ENCODE data around the gene CMC1. TPM values are rescaled to one million over a fixed set of nuclear protein-coding genes. Genes with fewer than 3 reads are reported as not detected.

Gene CMC1
- total RNA-seq, 1 donor from 2014 or later = 8.9 TPM

DNA sequence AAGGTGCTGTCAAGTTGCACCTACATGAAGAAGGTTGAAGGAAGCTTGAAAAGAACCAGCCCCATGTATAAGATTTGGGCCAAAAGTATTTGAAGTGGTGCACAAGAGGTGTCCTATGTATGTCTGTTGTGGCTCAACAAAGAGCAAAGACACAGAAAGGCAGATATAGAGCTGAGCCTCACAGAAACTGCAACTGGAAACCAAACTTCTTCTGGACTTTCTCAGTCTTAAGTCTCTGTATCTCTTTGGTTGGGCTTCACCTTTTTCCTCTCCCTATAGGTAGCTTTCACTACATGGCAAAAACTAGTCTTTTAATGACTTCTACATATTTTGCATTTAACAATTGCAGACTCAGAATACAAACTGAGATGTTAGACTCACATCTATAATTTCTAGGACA is 8.8 kb upstream of the CMC1 start:
- no peaks in the 10 kb centered on the region for H3K36me3 Mint-ChIP-seq (ENCODE audit: low read depth, unreplicated experiment)
- no peaks in the 10 kb centered on the region for H3K4me1 Mint-ChIP-seq (ENCODE audit: unreplicated experiment)
- no peaks in the 10 kb centered on the region for H3K9me3 Mint-ChIP-seq (ENCODE audit: unreplicated experiment)
- H3K4me3 Mint-ChIP-seq (ENCODE audit: unreplicated experiment) = no peak overlapping the region
- no peak for DNase-seq (ENCODE audit: low spot score)
- H3K27ac Mint-ChIP-seq (ENCODE audit: unreplicated experiment) = no peak overlapping the region
- TF ChIP-seq, protein P1, sequence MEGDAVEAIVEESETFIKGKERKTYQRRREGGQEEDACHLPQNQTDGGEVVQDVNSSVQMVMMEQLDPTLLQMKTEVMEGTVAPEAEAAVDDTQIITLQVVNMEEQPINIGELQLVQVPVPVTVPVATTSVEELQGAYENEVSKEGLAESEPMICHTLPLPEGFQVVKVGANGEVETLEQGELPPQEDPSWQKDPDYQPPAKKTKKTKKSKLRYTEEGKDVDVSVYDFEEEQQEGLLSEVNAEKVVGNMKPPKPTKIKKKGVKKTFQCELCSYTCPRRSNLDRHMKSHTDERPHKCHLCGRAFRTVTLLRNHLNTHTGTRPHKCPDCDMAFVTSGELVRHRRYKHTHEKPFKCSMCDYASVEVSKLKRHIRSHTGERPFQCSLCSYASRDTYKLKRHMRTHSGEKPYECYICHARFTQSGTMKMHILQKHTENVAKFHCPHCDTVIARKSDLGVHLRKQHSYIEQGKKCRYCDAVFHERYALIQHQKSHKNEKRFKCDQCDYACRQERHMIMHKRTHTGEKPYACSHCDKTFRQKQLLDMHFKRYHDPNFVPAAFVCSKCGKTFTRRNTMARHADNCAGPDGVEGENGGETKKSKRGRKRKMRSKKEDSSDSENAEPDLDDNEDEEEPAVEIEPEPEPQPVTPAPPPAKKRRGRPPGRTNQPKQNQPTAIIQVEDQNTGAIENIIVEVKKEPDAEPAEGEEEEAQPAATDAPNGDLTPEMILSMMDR (IDR thresholded peaks at IDR 0.05; ENCODE audit: unreplicated experiment) = no peak
- H3K27me3 Mint-ChIP-seq (ENCODE audit: unreplicated experiment) = peaks cover 1% of the 10 kb centered on the region

DNA sequence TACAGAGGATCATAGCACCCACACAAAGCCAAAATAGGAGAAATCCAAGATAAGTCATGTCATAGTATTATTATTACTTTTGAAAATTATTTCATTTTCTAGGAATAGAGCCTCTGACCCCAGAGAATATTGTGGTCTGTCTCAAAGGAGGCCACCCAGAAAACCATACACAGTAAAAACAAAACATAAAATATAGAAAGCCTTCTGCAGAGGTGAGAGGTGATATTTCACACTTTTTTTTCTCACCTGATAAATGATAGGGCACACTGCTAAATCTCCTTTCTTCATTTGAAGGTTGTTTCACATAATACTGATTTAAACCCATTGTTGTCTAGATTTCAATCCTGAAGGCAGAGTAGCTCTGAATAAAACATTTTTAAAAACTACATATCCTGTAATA is 7.0 kb upstream of the CMC1 start:
- Mint-ChIP-seq H3K4me3 (ENCODE audit: unreplicated experiment) (no peak overlapping the region), H3K4me1 (ENCODE audit: unreplicated experiment) (no peaks in the 10 kb centered on the region), H3K9me3 (ENCODE audit: unreplicated experiment) (no peaks in the 10 kb centered on the region), H3K27me3 (ENCODE audit: unreplicated experiment) (peaks cover 1% of the 10 kb centered on the region), H3K27ac (ENCODE audit: unreplicated experiment) (no peak overlapping the region), H3K36me3 (ENCODE audit: low read depth, unreplicated experiment) (no peaks in the 10 kb centered on the region)
- TF ChIP-seq, protein P1 (IDR thresholded peaks at IDR 0.05; ENCODE audit: unreplicated experiment) = no peak
- no peak for DNase-seq (ENCODE audit: low spot score)

DNA sequence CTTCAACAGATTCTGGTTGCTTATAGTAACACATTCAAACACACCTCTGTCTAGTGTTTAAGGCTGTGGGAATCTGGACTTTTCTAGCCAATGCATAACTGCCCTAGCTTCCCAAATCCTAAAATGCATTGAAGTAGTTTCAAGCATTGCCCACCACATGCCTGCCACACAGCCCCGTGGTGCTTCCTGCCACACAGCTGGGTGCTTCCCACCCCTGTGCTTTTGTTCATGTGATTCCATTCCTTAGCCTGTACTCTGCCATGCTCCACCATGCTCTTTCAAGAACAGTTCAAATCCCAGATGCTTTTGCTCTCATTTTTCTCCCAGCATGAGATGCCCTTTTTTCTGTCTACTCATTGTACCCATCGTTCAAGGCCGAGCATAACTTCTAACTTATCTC is 2.3 kb upstream of the CMC1 start:
- TF ChIP-seq, protein P1 (IDR thresholded peaks at IDR 0.05; ENCODE audit: unreplicated experiment) = no peak
- Mint-ChIP-seq H3K4me1 (ENCODE audit: unreplicated experiment) (peaks cover 6% of the 10 kb centered on the region), H3K27ac (ENCODE audit: unreplicated experiment) (no peak overlapping the region), H3K36me3 (ENCODE audit: low read depth, unreplicated experiment) (no peaks in the 10 kb centered on the region), H3K4me3 (ENCODE audit: unreplicated experiment) (no peak overlapping the region), H3K27me3 (ENCODE audit: unreplicated experiment) (peaks cover 1% of the 10 kb centered on the region), H3K9me3 (ENCODE audit: unreplicated experiment) (no peaks in the 10 kb centered on the region)
- no peak for DNase-seq (ENCODE audit: low spot score)

DNA sequence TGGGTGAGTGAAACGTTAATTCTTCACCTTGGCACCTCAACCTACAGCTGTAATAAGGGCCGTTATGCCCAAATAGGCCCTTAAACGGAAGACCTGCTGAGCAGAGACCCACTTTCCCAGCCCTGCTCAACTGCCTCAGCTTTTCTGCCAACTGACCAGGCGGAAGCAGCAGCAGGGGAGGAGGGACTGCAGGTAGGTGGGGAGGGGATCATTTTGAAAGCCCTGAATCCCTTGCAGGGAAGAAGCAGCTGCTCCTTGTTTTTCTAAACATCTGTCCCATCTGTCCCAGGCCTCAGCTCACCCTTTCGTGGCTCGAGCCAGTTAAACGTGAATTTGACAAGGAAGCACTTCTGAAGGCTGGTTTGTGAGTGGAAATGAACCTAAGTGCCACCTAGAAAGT is 978 bp upstream of the CMC1 start:
- Mint-ChIP-seq H3K27me3 (ENCODE audit: unreplicated experiment) (peaks cover 1% of the 10 kb centered on the region), H3K27ac (ENCODE audit: unreplicated experiment) (no peak overlapping the region), H3K9me3 (ENCODE audit: unreplicated experiment) (no peaks in the 10 kb centered on the region), H3K4me1 (ENCODE audit: unreplicated experiment) (peaks cover 12% of the 10 kb centered on the region), H3K36me3 (ENCODE audit: low read depth, unreplicated experiment) (no peaks in the 10 kb centered on the region), H3K4me3 (ENCODE audit: unreplicated experiment) (peak overlapping the region; percentile 88)
- peak; percentile 12 for DNase-seq (ENCODE audit: low spot score)
- TF ChIP-seq, protein P1 (IDR thresholded peaks at IDR 0.05; ENCODE audit: unreplicated experiment) = no peak

DNA sequence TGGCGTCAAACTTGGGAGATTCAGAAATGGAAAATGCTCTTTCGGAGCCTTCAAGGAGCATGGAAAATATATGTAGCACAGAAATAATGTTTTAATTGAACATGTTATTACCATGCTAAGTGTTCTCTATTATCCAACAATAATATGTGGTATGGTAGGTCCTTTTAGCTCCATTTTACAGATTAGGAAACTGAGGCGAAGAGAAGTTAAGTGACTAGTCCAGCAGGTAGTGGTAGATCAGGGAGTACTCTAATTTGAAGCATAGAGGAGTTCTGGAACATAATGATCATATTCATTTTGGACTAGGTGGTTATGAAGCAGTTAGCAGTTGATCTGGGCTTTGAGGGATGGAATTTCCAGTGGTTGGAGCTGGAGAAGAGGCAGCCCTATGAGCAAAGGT is 1.1 kb downstream of the CMC1 start:
- no peaks in the 10 kb centered on the region for H3K27me3 Mint-ChIP-seq (ENCODE audit: unreplicated experiment)
- H3K27ac Mint-ChIP-seq (ENCODE audit: unreplicated experiment) = no peak overlapping the region
- H3K9me3 Mint-ChIP-seq (ENCODE audit: unreplicated experiment) = no peaks in the 10 kb centered on the region
- TF ChIP-seq, protein P1 (IDR thresholded peaks at IDR 0.05; ENCODE audit: unreplicated experiment) = no peak
- no peaks in the 10 kb centered on the region for H3K36me3 Mint-ChIP-seq (ENCODE audit: low read depth, unreplicated experiment)
- H3K4me1 Mint-ChIP-seq (ENCODE audit: unreplicated experiment) = peaks cover 13% of the 10 kb centered on the region
- no peak overlapping the region for H3K4me3 Mint-ChIP-seq (ENCODE audit: unreplicated experiment)
- DNase-seq (ENCODE audit: low spot score) = no peak
